ENCODE results near the gene GCGR.
A peak's percentile ranks its signal among the peaks of the same experiment; 100 is the strongest.

The GCGR gene

GRCh38 chr17:81811705-81812570 is 8.0 kb downstream of the GCGR start:
- DNase-seq (ENCODE audit: low spot score), result no peak

GRCh38 chr17:81812571-81813370 is 8.8 kb downstream of the GCGR start:
- no peak for DNase-seq (ENCODE audit: low spot score)

- DNase-seq (ENCODE audit: low spot score), result no peak
Measured at GRCh38 chr17:81813371-81813684, 9.4 kb downstream of the GCGR start.

GRCh38 chr17:81813861-81814683 is 10.1 kb downstream of the GCGR start:
- DNase-seq (ENCODE audit: low spot score), result no peak

GRCh38 chr17:81814748-81815645 is 11.0 kb downstream of the GCGR start:
- DNase-seq (ENCODE audit: low spot score), result no peak

GRCh38 chr17:81815646-81815986 is 11.7 kb downstream of the GCGR start:
- no peak for DNase-seq (ENCODE audit: low spot score)

- DNase-seq (ENCODE audit: low spot score), result no peak
Measured at GRCh38 chr17:81817758-81818147, 13.8 kb downstream of the GCGR start.

- DNase-seq (ENCODE audit: low spot score), result no peak
Measured at GRCh38 chr17:81819708-81820107, 15.8 kb downstream of the GCGR start.

- no peak for DNase-seq (ENCODE audit: low spot score)
Measured at GRCh38 chr17:81821147-81821546, 17.2 kb downstream of the GCGR start.

- peak; percentile 33 for DNase-seq (ENCODE audit: low spot score)
Measured at GRCh38 chr17:81821603-81822311, 17.8 kb downstream of the GCGR start.

GRCh38 chr17:81822312-81822637 is 18.3 kb downstream of the GCGR start:
- DNase-seq (ENCODE audit: low spot score), result no peak

GRCh38 chr17:81822996-81823819 is 19.3 kb downstream of the GCGR start:
- DNase-seq (ENCODE audit: low spot score), result no peak

- no peak for DNase-seq (ENCODE audit: low spot score)
Measured at GRCh38 chr17:81823820-81824550, 20.0 kb downstream of the GCGR start.

GRCh38 chr17:81824595-81824994 is 20.6 kb downstream of the GCGR start:
- DNase-seq (ENCODE audit: low spot score), result no peak

- no peak for DNase-seq (ENCODE audit: low spot score)
Measured at GRCh38 chr17:81825841-81826466, 22.0 kb downstream of the GCGR start.

GRCh38 chr17:81828656-81829055 is 24.7 kb downstream of the GCGR start:
- DNase-seq (ENCODE audit: low spot score), result no peak

GRCh38 chr17:81829858-81830257 is 25.9 kb downstream of the GCGR start:
- no peak for DNase-seq (ENCODE audit: low spot score)

GRCh38 chr17:81831563-81831956 is 27.6 kb downstream of the GCGR start:
- no peak for DNase-seq (ENCODE audit: low spot score)

Measured in CD4-positive, alpha-beta T cell treated with Interleukin-2 at 100 ng/mL for 4 hours (primary cell).